Measurements from ENCODE around the gene FOSL1.

Gene FOSL1

GRCh38 chr11:65864706-65865471 is 35.3 kb downstream of the FOSL1 start:
- DNase-seq (ENCODE audit: low spot score) (no peak), FAIRE-seq (no peak)

GRCh38 chr11:65863889-65864705 is 36.1 kb downstream of the FOSL1 start:
- DNase-seq (ENCODE audit: low spot score) (no peak), FAIRE-seq (no peak)

- DNase-seq (ENCODE audit: low spot score) = no peak
- no peak for FAIRE-seq
Observed at GRCh38 chr11:65862941-65863888, 37.0 kb downstream of the FOSL1 start.

- no peak for FAIRE-seq
- DNase-seq (ENCODE audit: low spot score) = no peak
Observed at GRCh38 chr11:65862191-65862735, 37.9 kb downstream of the FOSL1 start.

GRCh38 chr11:65861533-65862183 is 38.5 kb downstream of the FOSL1 start:
- no peak for DNase-seq (ENCODE audit: low spot score)
- no peak for FAIRE-seq

- no peak for DNase-seq (ENCODE audit: low spot score)
- no peak for FAIRE-seq
Observed at GRCh38 chr11:65861165-65861505, 39.1 kb downstream of the FOSL1 start.

GRCh38 chr11:65860278-65861164 is 39.7 kb downstream of the FOSL1 start, which contains the start of gene MUS81:
TSS of gene MUS81 (plus strand) at chr11:65860433. CDS start at chr11:65860754, 321 bp downstream.
- FAIRE-seq = no peak
- DNase-seq (ENCODE audit: low spot score) = peak; percentile 91

GRCh38 chr11:65859812-65860277 is 40.3 kb downstream of the FOSL1 start:
- FAIRE-seq = no peak
- no peak for DNase-seq (ENCODE audit: low spot score)

- FAIRE-seq (no peak), DNase-seq (ENCODE audit: low spot score) (peak; percentile 94)
Observed at GRCh38 chr11:65859095-65859811, 40.9 kb downstream of the FOSL1 start.

GRCh38 chr11:65858681-65859087 is 41.5 kb downstream of the FOSL1 start:
- DNase-seq (ENCODE audit: low spot score) = no peak
- no peak for FAIRE-seq

- FAIRE-seq (peak; percentile 55), DNase-seq (ENCODE audit: low spot score) (peak; percentile 94)
Observed at GRCh38 chr11:65857853-65858680, 42.1 kb downstream of the FOSL1 start, which contains the start of gene CFL1. TSS of gene CFL1 (minus strand) at chr11:65858180. CDS start at chr11:65858099, 81 bp downstream.

- FAIRE-seq (no peak), DNase-seq (ENCODE audit: low spot score) (no peak)
Observed at GRCh38 chr11:65857500-65857852, 42.7 kb downstream of the FOSL1 start.

GRCh38 chr11:65856689-65857499 is 43.3 kb downstream of the FOSL1 start:
- no peak for FAIRE-seq
- peak; percentile 65 for DNase-seq (ENCODE audit: low spot score)

- no peak for FAIRE-seq
- no peak for DNase-seq (ENCODE audit: low spot score)
Observed at GRCh38 chr11:65855927-65856363, 44.2 kb downstream of the FOSL1 start.

- FAIRE-seq (no peak), DNase-seq (ENCODE audit: low spot score) (no peak)
Observed at GRCh38 chr11:65854852-65855837, 45.0 kb downstream of the FOSL1 start.

GRCh38 chr11:65854161-65854592 is 46.0 kb downstream of the FOSL1 start:
- DNase-seq (ENCODE audit: low spot score) = no peak
- no peak for FAIRE-seq

Measured in urothelium cell line (cell line).